K562 (cell line): ENCODE results near the gene MDC1. TPM values are rescaled to one million over a fixed set of nuclear protein-coding genes. Genes with fewer than 3 reads are reported as not detected.

Experiments used
- CLOCK ChIP-seq: fragments of 250-450 bp; sonication (Bioruptor Pico); IDR thresholded peaks from 2 replicates; pipeline ENCODE4 v1.4.0; 2020; ENCODE audit warnings: mild to moderate bottlenecking, moderate library complexity, borderline replicate concordance
- FOSL1 ChIP-seq: fragments of 200-800 bp; sonication (Bioruptor generic); conservative IDR thresholded peaks from 2 replicates; pipeline ENCODE4 v1.6.1; 2016; ENCODE audit warnings: missing genetic modification characterization, missing compliant biosample characterization
- FOXA3 ChIP-seq, 2 experiments: fragments of 450-650 bp in 1 of 2; sonication (generic) in 1 of 2; formaldehyde crosslinking; IDR thresholded peaks in 1 of 2; conservative IDR thresholded peaks in 1 of 2; 2 replicates each; pipeline versions ENCODE4 v1.4.0 to v1.8.0; 2020 to 2022; ENCODE audit warnings: mild to moderate bottlenecking in 2 of 2, missing genetic modification reagents in 1 of 2
- PHF20 ChIP-seq: fragments of 450-650 bp; IDR thresholded peaks from 2 replicates; pipeline ENCODE4 v1.6.1; 2018; ENCODE audit not compliant: partially characterized antibody
- RBM22 ChIP-seq: fragments of 200-400 bp; formaldehyde crosslinking; IDR thresholded peaks from 2 replicates; pipeline ENCODE4 v1.6.1; 2018; ENCODE audit warnings: low read length, low read depth; ENCODE audit not compliant: poor library complexity, severe bottlenecking
- STAT6 ChIP-seq: sonication (generic); formaldehyde crosslinking; IDR thresholded peaks from 2 replicates; pipeline ENCODE4 v1.8.1; 2023; ENCODE audit warnings: mild to moderate bottlenecking, missing genetic modification reagents
- XRCC4 ChIP-seq: IDR thresholded peaks from one replicate; pipeline ENCODE4 v1.6.1; 2011; ENCODE audit not compliant: insufficient read depth, insufficient read length; ENCODE audit errors: extremely low read depth
- ZC3H11A ChIP-seq: IDR thresholded peaks from 2 replicates; pipeline ENCODE4 v1.6.1; 2012; ENCODE audit warnings: low read depth, low read length, improper control_type of control experiment
- ZHX1 ChIP-seq: fragments of 150-350 bp; conservative IDR thresholded peaks from 2 replicates; pipeline ENCODE4 v1.6.1; 2014; ENCODE audit warnings: low read length
- ZNF561 ChIP-seq: fragments of 450-650 bp; formaldehyde crosslinking; conservative IDR thresholded peaks from 2 replicates; pipeline ENCODE4 v1.4.0; 2020; ENCODE audit warnings: mild to moderate bottlenecking, moderate library complexity
- ZNF586 ChIP-seq: fragments of 450-650 bp; formaldehyde crosslinking; conservative IDR thresholded peaks from 2 replicates; pipeline ENCODE4 v1.4.0; 2020; ENCODE audit warnings: mild to moderate bottlenecking, moderate library complexity
- ZNF707 ChIP-seq: fragments of 250-450 bp; sonication (Bioruptor Pico); conservative IDR thresholded peaks from 2 replicates; pipeline ENCODE4 v1.8.0; 2022; ENCODE audit warnings: inconsistent platforms, mild to moderate bottlenecking, moderate library complexity
- polyA plus RNA-seq, 8 experiments: library from polyadenylated mRNA; depleted of rRNA in 4 of 8; stranded (reverse) in 5 of 8; unstranded in 3 of 8; fragments of >200 nt; fragmentation: Nextera tagmentation in 2 of 8; fragmentation: Illumina TruSeq in 1 of 8; extraction: Ambion mirVana in 2 of 8; extraction: Trizol in 1 of 8; gene quantifications; 2 replicates each; pipeline versions ENCODE4 v1.2.1 to v1.2.3, GENCODE V29; 2011 to 2014; ENCODE audit warnings: inconsistent platforms in 1 of 8, missing spikeins in 1 of 8
- total RNA-seq, 7 experiments: library from RNA; depleted of rRNA in 6 of 7; stranded (reverse); fragments of >200 nt in 6 of 7; fragmentation: Illumina TruSeq in 2 of 7; extraction: Trizol in 2 of 7; gene quantifications; 2 replicates each; pipeline versions ENCODE4 v1.2.1 to v1.2.3, GENCODE V29; 2011 to 2021; ENCODE audit warnings: low replicate concordance in 1 of 7
- TF ChIP-seq, protein P1 (sequence below): IDR thresholded peaks from 2 replicates; pipeline ENCODE4 v1.6.1; 2011; ENCODE audit warnings: borderline replicate concordance, low read depth, mild to moderate bottlenecking, moderate library complexity, low read length; ENCODE audit not compliant: insufficient read depth, poor library complexity, severe bottlenecking
- TF ChIP-seq, protein P2 (sequence below): fragments of 450-650 bp; formaldehyde crosslinking; IDR thresholded peaks from 2 replicates; pipeline ENCODE4 v1.4.0; 2022; ENCODE audit warnings: missing genetic modification characterization

MDC1 gene
- total and polyA plus RNA-seq, 9 of the 15 experiments (the other 6 are each of a cell fraction or from before 2014, with no cell fraction given) = 8.2 to 114 (median 20.0) TPM

GRCh38 chr6:30744054-30744805 lies 27.1 kb upstream of the MDC1 start, which contains the start of gene IER3 (continued):
- TF ChIP-seq XRCC4 = no peak
- TF ChIP-seq, protein P1, sequence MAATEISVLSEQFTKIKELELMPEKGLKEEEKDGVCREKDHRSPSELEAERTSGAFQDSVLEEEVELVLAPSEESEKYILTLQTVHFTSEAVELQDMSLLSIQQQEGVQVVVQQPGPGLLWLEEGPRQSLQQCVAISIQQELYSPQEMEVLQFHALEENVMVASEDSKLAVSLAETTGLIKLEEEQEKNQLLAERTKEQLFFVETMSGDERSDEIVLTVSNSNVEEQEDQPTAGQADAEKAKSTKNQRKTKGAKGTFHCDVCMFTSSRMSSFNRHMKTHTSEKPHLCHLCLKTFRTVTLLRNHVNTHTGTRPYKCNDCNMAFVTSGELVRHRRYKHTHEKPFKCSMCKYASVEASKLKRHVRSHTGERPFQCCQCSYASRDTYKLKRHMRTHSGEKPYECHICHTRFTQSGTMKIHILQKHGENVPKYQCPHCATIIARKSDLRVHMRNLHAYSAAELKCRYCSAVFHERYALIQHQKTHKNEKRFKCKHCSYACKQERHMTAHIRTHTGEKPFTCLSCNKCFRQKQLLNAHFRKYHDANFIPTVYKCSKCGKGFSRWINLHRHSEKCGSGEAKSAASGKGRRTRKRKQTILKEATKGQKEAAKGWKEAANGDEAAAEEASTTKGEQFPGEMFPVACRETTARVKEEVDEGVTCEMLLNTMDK = peak; percentile 91
- TF ChIP-seq, protein P2, sequence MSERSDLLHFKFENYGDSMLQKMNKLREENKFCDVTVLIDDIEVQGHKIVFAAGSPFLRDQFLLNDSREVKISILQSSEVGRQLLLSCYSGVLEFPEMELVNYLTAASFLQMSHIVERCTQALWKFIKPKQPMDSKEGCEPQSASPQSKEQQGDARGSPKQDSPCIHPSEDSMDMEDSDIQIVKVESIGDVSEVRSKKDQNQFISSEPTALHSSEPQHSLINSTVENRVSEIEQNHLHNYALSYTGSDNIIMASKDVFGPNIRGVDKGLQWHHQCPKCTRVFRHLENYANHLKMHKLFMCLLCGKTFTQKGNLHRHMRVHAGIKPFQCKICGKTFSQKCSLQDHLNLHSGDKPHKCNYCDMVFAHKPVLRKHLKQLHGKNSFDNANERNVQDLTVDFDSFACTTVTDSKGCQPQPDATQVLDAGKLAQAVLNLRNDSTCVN (CRISPR knock-in tag) = 0 out of 2 replicates have a peak, but pooled peaks have one; percentile 14
- no peak for TF ChIP-seq ZNF586 (CRISPR knock-in tag)
- no peak for TF ChIP-seq PHF20
- peak; percentile 41; the same call in 1 of the 2 replicates for TF ChIP-seq FOSL1 (tag)
- no peak for TF ChIP-seq ZHX1
- peak; percentile 85 for TF ChIP-seq RBM22
- TF ChIP-seq ZNF707 (CRISPR knock-in tag) = peak; percentile 37; the same call in 1 of the 2 replicates
- no peak for TF ChIP-seq STAT6 (CRISPR knock-in tag)
- 0 out of 2 replicates have a peak, but pooled peaks have one; percentile 15 for TF ChIP-seq ZNF561 (CRISPR knock-in tag)
- TF ChIP-seq FOXA3 (CRISPR knock-in tag; conservative IDR thresholded peaks at IDR 0.05 in 1 of 2, IDR thresholded peaks at IDR 0.05 in 1 of 2) = 0 out of 4 replicates have a peak, but pooled peaks of 1 of the 2 experiments have one; percentile 15
- TF ChIP-seq CLOCK (CRISPR knock-in tag) = no peak
- no peak for TF ChIP-seq ZC3H11A
